GM19468 (cell line): ENCODE results near the gene ANXA5.
"Not testable (repeated sequence)": the region's sequence is repeated elsewhere in the genome, so short reads cannot be mapped to it uniquely, and the experiment has no call there.

Source experiments
- ATAC-seq: cut with Tn5 transposase; IDR thresholded peaks from one replicate; pipeline ENCODE4 v1.9.1; 2021; ENCODE audit warnings: mild to moderate bottlenecking, moderate library complexity, moderate number of reproducible peaks; ENCODE audit not compliant: unreplicated experiment; ENCODE audit errors: extremely low read depth

Gene ANXA5

GRCh38 chr4:121684016-121684415 lies 12.8 kb downstream of the ANXA5 start:
- ATAC-seq, result no peak

DNA sequence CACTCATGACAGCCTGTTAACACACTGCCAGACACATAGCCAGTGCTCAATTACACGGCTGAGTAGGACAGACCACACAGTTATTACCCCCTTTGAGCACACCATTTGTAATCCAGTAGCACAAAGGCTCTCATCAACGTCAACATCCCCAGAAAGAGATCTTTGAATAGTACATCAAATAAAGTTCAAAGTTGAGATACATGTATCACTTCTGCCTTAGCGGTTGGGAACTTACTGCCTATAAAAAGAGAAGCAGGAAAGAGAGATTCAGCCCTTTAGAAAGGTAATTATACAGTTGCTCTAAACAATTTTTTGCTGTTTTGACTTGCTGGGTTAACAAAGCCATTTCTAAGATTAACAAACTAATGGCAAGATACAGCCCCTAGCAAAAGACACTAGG lies 16.2 kb downstream of the ANXA5 start:
- no peak for ATAC-seq

- no peak for ATAC-seq
Observed at GRCh38 chr4:121679951-121680350, 16.8 kb downstream of the ANXA5 start.

- ATAC-seq, result no peak
Observed at GRCh38 chr4:121679267-121679666, 17.5 kb downstream of the ANXA5 start.

GRCh38 chr4:121677524-121677923 lies 19.3 kb downstream of the ANXA5 start:
- ATAC-seq, result no peak

GRCh38 chr4:121676345-121677075 lies 20.3 kb downstream of the ANXA5 start:
- ATAC-seq, result no peak

DNA sequence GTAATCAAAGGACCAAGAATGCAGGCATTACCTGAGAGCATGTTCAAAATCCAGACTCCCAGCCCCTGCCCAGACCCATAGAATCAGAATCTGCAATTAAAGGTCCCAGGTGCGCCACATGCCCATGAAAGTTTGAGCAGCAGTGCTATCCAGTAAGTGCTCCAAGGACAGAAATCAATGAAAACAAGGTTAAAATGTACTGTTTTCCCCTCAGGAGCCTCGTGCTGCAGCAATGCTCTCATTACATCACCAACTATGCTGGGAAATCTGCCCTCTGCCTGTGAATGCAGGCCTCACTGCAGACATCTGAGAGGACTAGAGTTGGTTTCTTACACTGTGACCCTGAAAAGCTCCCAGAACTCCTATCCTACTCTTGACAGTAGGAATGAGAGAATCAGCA lies 21.1 kb downstream of the ANXA5 start:
- ATAC-seq, result no peak

GRCh38 chr4:121674696-121675095 lies 22.1 kb downstream of the ANXA5 start:
- ATAC-seq, result no peak

DNA sequence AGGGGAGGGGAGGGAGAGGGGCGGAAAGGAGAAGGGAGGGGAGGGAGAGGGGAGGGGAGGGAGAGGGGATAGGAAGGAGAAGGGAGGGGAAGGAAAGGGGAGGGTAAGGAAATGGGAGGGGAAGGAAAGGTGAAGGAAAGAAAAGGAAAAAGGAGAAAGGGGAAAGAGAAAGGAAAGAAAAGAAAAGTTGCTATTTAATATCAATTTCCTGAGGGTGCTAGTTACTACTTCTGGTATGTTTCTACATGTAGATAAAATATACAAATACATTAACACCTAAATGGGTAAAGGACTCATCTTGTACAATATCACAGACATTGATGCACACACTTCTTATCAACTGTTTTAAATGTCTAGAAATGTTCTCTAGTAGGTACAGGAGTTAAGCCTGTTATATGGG lies 22.6 kb downstream of the ANXA5 start:
- ATAC-seq, result no peak

- ATAC-seq, result no peak
Observed at GRCh38 chr4:121669163-121669550, 27.6 kb downstream of the ANXA5 start.

- ATAC-seq, result no peak
Observed at GRCh38 chr4:121668368-121669162, 28.2 kb downstream of the ANXA5 start.

DNA sequence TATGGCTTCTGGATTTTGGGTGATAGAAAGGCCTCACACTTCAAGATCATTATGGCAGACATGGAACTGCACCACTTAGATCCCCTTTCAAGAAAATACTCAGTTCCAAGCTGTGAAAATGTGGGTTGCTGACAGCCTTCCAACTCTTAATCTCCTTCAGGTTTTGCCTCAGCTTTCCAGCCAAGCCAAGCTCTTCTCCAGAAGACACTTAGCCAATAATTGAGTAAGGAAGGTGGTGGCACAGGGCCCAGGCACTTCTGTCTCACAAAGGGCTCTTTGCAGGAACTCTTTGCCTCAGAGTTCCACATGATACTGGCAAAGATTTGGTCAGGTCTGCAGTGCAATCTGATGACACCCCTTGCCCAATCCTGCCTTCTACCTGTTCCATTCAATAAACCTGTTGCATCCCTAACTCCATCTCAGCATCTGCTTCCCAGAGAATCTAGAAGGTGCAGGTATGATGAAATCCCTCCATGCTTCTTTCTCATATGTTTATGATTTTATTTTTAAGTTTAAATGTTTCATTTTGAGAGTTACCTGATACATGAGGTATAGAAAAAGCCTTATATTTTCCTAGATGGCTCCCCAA lies 30.6 kb downstream of the ANXA5 start:
- no peak for ATAC-seq

DNA sequence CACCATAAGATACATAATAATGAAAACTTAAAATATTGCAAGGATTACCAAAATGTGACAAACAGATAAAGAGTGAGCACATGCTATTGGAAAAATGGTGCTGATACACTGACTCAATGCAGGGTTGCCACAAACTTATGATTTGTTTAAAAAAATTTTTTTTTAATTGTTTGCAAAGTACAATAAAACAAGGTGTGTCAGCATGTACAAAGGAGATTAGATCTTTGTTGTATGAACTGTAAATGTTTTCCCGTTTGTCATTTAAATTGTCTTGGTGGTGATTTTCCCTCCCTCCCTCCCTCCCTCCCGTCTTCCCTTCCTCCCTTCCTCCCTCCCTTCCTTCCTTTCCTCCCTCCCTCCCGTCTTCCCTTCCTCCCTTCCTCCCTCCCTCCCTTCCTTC lies 31.4 kb downstream of the ANXA5 start:
- ATAC-seq, result no peak

GRCh38 chr4:121662225-121662624 lies 34.6 kb downstream of the ANXA5 start:
- ATAC-seq, result no peak

- not testable (repeated sequence) for ATAC-seq
Observed at GRCh38 chr4:121660175-121660933, 36.4 kb downstream of the ANXA5 start.

DNA sequence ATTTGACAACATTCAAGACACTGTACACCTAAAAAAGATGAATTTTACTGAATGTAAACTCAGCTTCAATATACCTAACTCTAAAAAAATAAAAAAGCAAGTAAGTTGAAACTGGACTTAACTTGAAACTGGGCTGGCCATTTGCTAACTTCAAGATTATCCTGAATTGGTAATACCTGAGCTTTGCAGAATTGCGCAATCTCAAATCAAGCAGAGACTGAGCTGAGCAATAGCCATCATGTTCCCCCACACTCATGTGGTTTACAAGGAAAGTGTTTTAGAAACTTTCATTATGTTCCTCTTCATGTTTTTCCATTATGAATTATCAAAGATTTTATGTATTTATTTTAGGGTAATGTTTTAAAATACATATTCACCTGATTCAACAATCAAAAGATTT lies 38.7 kb downstream of the ANXA5 start:
- ATAC-seq, result no peak

DNA sequence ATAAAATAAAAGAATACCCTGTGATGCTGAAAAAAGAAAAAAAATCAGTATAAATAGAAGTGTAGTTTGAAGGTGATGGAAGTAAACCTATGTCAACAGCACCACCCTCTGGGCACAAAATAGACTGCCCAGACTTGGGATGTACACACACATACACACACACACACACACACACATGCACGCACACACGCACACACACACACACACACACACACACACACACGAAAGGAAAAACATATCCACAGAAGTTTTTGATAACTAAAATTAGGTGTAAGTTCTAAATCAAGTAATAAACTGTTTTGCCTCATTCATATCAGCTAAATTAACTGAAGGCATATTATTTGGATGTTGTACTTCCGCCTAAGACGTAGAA lies 40.5 kb downstream of the ANXA5 start:
- ATAC-seq, result no peak

DNA sequence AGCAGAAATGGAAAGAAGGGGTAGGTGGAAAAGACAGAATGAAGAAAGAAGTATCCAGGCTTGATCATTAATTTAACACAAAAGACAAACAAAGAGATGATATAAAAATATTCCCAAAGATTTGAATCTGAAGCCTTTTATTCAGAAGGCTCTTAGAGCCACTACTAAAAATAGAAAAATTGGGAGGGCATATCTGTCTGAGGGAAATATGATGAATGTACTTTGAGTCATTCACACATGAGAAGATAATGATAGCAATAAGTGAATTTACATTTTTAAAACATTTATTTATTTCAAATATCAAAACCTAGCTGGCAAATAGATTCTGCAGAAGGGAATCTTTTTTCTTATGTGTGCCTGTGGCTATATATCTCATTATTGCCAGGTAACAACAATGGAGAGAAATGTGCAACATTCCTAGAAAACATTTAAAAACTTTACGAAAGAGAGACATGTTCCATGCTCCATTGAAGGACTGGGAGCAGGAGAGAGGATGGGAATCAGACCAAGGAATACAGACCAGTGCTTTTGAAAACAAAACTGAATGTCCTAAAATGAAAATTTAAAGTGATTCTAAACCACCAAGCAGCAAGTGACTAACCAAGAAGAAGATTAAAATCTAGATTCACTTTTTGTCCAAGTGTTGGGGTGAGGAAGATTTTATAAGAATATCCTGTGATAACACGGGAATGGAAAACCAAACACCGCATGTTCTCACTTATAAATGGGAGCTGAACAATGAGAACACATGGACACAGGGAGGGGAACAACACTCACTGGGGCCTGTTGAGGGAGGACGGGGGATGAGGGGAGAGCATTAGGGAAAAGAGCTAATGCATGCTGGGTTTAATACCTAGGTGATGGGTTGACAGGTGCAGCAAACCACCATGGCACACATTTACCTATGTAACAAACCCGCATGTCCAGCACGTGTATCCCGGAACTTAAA lies 41.2 kb downstream of the ANXA5 start:
- no peak for ATAC-seq

- ATAC-seq, result peak; percentile 79
Observed at GRCh38 chr4:121654738-121655137, 42.0 kb downstream of the ANXA5 start.

DNA sequence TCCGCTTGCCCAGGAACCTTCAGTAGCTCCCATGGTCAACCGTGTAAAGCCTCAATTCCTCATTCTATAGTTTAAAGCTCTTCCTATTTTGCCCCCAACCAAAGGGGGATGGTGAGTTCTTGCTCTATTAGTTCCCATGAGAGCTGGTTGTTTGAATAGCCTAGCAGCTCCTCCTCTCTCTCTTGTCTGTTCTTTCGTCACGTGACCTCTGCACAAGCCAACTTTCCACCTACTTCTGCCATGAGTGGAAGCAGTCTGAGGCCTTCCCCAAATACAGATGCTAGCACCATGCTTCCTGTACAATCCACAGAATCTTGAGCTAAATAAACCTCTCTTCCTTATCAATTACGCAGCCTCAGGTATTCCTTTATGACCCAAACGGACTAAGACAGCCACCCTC lies 42.8 kb downstream of the ANXA5 start:
- no peak for ATAC-seq
